IgD-negative memory B cell (primary cell): ENCODE data around the gene IREB2. TPM values are rescaled to one million over a fixed set of nuclear protein-coding genes. Genes with fewer than 3 reads are reported as not detected.

Experiments used
- H3K27ac Mint-ChIP-seq, 3 donors: one replicate each; pipeline ENCODE4 v1.8.0; 2020 to 2022; ENCODE audit warnings: mild to moderate bottlenecking in 3 of 3, mixed read lengths in 3 of 3, moderate library complexity in 1 of 3
- H3K27me3 Mint-ChIP-seq: one replicate; pipeline ENCODE4 v1.8.0; 2021; ENCODE audit warnings: mixed read lengths
- H3K36me3 Mint-ChIP-seq: one replicate; pipeline ENCODE4 v1.8.0; 2020; ENCODE audit warnings: mild to moderate bottlenecking, mixed read lengths
- H3K4me1 Mint-ChIP-seq, 3 donors: one replicate each; pipeline ENCODE4 v1.8.0; 2020 to 2022; ENCODE audit warnings: mixed read lengths in 3 of 3, mild to moderate bottlenecking in 1 of 3
- H3K4me3 Mint-ChIP-seq, 4 donors: one replicate each; pipeline ENCODE4 v1.8.0; 2020 to 2022; ENCODE audit warnings: mild to moderate bottlenecking in 4 of 4, mixed read lengths in 4 of 4, moderate library complexity in 3 of 4
- H3K9me3 Mint-ChIP-seq, 3 donors: one replicate each; pipeline ENCODE4 v1.8.0; 2020 to 2021; ENCODE audit warnings: mixed read lengths in 3 of 3, mild to moderate bottlenecking in 1 of 3
- polyA plus RNA-seq: library from polyadenylated mRNA; unstranded; fragments of 300-500 nt; fragmentation: Illumina TruSeq; gene quantifications from one replicate; pipeline ENCODE4 v1.2.3, GENCODE V29; 2021

Gene IREB2, protein sequence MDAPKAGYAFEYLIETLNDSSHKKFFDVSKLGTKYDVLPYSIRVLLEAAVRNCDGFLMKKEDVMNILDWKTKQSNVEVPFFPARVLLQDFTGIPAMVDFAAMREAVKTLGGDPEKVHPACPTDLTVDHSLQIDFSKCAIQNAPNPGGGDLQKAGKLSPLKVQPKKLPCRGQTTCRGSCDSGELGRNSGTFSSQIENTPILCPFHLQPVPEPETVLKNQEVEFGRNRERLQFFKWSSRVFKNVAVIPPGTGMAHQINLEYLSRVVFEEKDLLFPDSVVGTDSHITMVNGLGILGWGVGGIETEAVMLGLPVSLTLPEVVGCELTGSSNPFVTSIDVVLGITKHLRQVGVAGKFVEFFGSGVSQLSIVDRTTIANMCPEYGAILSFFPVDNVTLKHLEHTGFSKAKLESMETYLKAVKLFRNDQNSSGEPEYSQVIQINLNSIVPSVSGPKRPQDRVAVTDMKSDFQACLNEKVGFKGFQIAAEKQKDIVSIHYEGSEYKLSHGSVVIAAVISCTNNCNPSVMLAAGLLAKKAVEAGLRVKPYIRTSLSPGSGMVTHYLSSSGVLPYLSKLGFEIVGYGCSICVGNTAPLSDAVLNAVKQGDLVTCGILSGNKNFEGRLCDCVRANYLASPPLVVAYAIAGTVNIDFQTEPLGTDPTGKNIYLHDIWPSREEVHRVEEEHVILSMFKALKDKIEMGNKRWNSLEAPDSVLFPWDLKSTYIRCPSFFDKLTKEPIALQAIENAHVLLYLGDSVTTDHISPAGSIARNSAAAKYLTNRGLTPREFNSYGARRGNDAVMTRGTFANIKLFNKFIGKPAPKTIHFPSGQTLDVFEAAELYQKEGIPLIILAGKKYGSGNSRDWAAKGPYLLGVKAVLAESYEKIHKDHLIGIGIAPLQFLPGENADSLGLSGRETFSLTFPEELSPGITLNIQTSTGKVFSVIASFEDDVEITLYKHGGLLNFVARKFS
- polyA plus RNA-seq: 12.7 TPM

DNA sequence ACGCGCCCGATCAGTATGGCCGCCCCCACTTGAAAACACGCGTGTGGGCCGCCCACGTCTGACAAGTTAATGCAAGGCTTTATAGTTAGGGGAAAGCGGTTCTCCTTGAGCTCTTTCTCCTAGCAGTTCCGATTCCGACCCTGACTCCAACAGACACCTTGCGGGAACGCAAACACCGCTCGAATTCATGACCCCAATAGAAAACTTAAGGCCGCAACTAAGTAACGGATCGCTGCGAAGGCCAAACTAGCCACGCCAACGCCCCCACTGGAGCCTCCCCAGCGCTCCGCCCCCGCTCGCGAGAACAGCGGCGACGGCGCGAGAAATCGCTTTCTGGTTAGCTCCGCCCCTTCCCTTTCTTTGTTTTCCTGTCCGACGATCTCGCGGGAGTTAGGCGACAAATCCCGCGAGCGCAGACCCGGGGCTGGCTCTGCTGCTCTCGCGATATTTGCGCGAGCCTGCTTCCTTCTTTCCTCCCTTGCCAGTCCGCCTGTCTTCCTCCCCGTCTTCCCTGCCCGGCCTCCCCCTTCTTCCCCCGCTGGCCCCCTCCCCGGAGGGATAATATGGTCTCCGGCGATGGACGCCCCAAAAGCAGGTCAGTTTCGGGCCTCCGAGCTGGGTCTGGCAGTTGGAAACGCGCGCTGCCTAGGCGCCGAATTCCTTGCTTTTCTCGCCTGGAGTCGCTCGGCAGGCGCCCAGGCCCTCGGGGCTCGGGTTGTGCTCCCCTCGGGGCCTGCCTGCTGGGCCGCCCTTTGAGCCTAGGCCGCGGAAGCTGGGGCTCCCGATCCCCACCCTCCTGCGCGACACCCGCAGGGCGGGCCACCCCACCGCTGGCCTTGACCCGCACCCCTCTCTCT lies at the start of gene IREB2:
TSS of gene IREB2 (plus strand) at position 455 of the 857 bp plus-strand sequence. CDS start at position 577, 122 bp downstream.
- H3K9me3 Mint-ChIP-seq: peaks cover 0 to 3% (median 0%) of the 10 kb centered on the region in 3 donors
- peaks cover 7% of the 10 kb centered on the region for H3K36me3 Mint-ChIP-seq
- H3K4me3 Mint-ChIP-seq: peak within 1 kb of the TSS; percentile 98 to 100 (median 98)
- H3K27ac Mint-ChIP-seq: peak within 1 kb of the TSS; percentile 96 to 97 (median 97)
- H3K4me1 Mint-ChIP-seq: peaks cover 29 to 36% (median 31%) of the 10 kb centered on the region in 3 donors
- H3K27me3 Mint-ChIP-seq: peaks cover 4% of the 10 kb centered on the region

DNA sequence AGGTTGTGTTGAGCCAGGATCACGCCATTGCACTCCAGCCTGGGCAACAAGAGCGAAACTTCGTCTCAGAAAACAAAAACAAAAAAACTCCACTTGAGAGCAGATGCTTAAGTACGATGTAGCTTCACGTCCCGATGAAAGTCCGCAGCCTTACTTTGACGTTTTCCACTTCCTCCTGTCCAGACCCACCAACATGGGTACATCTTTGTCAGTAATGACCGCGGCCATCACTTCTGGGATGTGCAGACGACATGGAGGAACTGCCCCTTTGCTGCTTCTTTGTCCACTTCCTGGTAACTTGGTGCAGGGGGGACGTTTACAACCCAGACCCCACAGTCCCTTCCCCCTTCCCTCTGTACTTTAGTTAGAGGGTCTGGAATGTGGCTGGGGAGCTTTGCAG lies 49.2 kb upstream of the IREB2 start:
- Mint-ChIP-seq H3K36me3 (no peaks in the 10 kb centered on the region), H3K4me3 (no peak overlapping the region), H3K4me1 (no peaks in the 10 kb centered on the region), H3K9me3 (no peaks in the 10 kb centered on the region), H3K27ac (no peak overlapping the region), H3K27me3 (peaks cover 25% of the 10 kb centered on the region)

DNA sequence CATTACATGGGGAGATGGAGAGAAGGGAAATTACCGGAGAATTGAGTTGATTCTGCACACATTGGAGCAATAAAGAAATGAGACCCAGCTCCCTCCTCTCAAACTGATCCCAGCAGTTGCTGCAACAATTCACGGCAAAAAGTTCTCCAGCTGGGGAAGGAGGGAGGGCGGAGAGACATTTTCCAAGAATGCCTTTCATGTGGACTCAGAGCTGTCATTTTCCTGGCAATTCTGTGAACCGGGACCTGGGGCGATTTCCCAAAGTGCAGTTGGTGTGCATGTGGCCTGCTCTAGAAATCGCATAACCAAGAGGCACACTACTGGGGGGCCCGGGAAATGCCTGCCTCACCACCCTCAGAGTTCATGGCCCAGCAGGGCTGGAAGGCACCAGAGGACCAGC lies 48.7 kb upstream of the IREB2 start:
- Mint-ChIP-seq H3K4me1 (no peaks in the 10 kb centered on the region), H3K9me3 (no peaks in the 10 kb centered on the region), H3K4me3 (no peak overlapping the region), H3K27me3 (peaks cover 25% of the 10 kb centered on the region), H3K27ac (no peak overlapping the region), H3K36me3 (no peaks in the 10 kb centered on the region)

DNA sequence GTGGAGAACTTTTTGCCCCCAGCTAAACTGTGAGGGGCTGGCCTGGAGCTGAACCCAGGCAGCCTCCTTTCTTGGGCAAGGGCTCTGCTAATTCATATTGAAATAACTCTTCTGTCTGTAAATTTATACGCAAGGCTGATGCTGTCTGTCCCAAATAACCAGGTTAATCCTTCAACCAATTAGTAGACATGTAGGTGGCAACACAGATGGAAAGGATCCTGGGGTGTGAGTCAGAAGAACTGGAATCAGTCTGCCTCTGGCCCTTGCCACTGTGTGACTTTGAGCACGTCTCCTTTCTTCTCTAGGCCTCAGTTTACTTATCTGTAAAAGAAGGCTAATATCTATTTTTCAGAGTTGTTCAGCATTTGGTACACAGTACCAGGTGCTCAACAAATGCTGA lies 48.3 kb upstream of the IREB2 start:
- Mint-ChIP-seq H3K9me3 (no peaks in the 10 kb centered on the region), H3K36me3 (no peaks in the 10 kb centered on the region), H3K27me3 (peaks cover 23% of the 10 kb centered on the region), H3K4me3 (no peak overlapping the region), H3K27ac (no peak overlapping the region), H3K4me1 (no peaks in the 10 kb centered on the region)

DNA sequence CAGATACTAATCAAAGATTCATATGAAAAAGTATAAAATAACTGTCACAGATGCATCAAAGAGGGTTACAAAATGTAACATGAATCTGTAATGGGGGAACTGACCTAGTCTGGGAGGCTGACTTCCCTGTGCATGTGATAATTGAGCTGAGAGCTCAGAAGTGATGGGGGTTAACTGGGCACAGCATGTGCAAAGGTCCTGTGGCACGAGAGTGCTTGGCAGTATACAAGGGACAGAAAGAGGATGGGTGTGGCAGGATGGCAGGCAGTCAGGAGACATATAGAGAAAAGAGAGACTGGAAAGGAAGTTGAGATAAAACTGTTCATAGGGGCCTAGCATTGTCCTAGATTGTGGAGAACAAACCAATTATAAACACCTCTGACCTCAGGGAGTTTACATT lies 47.8 kb upstream of the IREB2 start:
- Mint-ChIP-seq H3K27ac (no peak overlapping the region), H3K4me3 (no peak overlapping the region), H3K9me3 (no peaks in the 10 kb centered on the region), H3K36me3 (no peaks in the 10 kb centered on the region), H3K4me1 (no peaks in the 10 kb centered on the region), H3K27me3 (peaks cover 18% of the 10 kb centered on the region)

DNA sequence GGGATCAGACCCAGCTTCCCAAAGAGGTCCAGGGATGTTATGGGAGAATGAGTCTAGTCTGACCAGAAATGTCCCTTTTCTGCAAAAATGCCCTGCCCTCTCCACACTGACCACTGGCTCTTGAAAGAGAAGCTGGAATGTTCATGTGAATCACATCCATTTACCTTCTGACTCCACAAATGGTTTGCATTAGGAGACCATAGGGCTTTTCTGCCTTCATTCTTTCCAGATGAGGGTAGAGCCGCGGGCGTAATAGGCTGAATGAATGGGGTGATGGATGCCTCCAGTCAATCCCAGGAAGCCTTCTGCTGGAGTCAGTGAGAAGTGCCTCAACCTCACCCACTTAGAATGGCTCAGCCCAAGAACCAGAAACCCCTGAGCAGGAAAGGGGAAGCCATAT lies 47.2 kb upstream of the IREB2 start:
- no peaks in the 10 kb centered on the region for H3K4me1 Mint-ChIP-seq
- peaks cover 14% of the 10 kb centered on the region for H3K27me3 Mint-ChIP-seq
- no peaks in the 10 kb centered on the region for H3K36me3 Mint-ChIP-seq
- no peak overlapping the region for H3K27ac Mint-ChIP-seq
- H3K4me3 Mint-ChIP-seq: no peak overlapping the region
- H3K9me3 Mint-ChIP-seq: no peaks in the 10 kb centered on the region

DNA sequence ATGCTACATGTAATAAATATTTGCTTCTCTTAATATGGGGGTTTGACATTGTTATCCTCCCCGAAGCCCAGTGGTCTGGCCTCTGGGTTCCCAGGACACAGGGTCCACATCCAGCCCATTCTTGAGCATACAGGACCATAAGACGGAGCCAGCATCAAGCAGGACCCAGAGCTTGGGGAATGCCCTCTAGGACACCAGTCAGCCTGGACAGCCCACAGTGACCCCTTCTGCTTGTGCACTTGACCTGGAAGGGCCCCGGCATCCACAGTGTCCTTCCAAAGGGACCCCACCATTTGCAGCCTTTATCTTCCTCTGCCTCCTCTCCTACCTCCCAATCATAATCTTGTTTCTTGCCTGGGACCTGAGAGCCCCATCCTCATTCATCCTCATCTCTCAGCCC lies 46.2 kb upstream of the IREB2 start:
- Mint-ChIP-seq H3K4me3 (no peak overlapping the region), H3K9me3 (no peaks in the 10 kb centered on the region), H3K27me3 (peaks cover 6% of the 10 kb centered on the region), H3K4me1 (no peaks in the 10 kb centered on the region), H3K36me3 (no peaks in the 10 kb centered on the region), H3K27ac (no peak overlapping the region)

DNA sequence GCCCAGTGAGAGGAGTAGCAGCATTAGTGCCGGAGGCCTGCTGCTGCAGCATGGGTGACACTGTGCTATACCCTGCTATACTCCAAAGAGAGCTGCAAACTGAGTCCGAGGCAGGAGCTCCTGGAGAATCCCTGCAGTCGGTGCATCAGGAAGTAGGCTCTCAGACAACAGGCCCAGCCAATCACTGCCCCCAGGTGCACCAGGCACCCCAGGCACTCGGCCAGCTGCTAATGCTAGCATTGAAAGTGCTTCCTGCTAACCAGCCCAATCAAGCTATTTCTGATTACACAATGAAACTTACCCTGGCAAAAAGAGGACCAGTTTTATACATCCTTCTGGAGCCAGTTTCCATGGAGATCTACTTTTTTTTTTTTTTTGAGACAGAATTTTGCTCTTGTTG lies 45.6 kb upstream of the IREB2 start:
- Mint-ChIP-seq H3K4me3 (no peak overlapping the region), H3K36me3 (no peaks in the 10 kb centered on the region), H3K27ac (no peak overlapping the region), H3K9me3 (no peaks in the 10 kb centered on the region), H3K4me1 (no peaks in the 10 kb centered on the region), H3K27me3 (peaks cover 4% of the 10 kb centered on the region)

DNA sequence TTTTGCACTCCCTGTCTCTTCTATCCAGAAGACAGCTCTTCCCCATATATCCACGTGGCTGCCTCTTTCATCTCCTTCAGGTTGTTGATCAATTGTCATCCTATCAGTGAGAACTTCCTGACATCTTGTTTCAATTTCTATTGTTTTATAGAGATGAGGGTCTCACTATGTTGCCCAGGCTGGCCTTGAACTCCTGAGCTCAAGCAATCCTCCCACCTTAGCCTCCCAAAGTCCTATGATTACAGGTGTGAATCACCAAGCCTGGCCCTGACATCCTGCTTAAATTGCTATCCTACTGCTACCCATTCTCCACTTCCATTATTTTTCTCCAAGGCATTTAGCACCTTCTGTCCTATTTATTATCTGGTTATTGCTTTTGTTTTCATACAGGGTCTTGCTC lies 44.9 kb upstream of the IREB2 start:
- Mint-ChIP-seq H3K9me3 (no peaks in the 10 kb centered on the region), H3K27me3 (peaks cover 4% of the 10 kb centered on the region), H3K4me1 (no peaks in the 10 kb centered on the region), H3K36me3 (no peaks in the 10 kb centered on the region), H3K27ac (no peak overlapping the region), H3K4me3 (no peak overlapping the region)

DNA sequence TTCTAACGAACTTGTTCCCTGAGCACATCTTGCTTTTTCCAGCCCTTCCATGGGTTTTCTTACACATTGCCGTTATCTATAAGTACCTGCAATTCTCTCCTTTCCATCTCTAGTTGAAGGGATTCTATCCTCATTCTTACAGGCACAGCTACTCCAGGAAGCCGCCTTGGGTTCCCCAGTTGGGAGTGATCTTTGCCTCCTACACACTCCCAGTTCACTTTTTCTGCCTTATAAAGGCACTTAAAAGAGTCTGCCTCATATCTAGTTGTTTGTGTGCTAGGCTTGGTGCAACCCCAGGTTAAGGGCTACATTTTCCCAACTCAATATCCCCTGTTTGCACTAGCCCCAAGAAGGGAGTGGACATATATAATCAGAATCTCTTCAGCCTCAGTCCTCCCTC lies 44.0 kb upstream of the IREB2 start:
- no peaks in the 10 kb centered on the region for H3K36me3 Mint-ChIP-seq
- no peaks in the 10 kb centered on the region for H3K9me3 Mint-ChIP-seq
- peaks cover 4% of the 10 kb centered on the region for H3K27me3 Mint-ChIP-seq
- no peaks in the 10 kb centered on the region for H3K4me1 Mint-ChIP-seq
- no peak overlapping the region for H3K27ac Mint-ChIP-seq
- H3K4me3 Mint-ChIP-seq: no peak overlapping the region

DNA sequence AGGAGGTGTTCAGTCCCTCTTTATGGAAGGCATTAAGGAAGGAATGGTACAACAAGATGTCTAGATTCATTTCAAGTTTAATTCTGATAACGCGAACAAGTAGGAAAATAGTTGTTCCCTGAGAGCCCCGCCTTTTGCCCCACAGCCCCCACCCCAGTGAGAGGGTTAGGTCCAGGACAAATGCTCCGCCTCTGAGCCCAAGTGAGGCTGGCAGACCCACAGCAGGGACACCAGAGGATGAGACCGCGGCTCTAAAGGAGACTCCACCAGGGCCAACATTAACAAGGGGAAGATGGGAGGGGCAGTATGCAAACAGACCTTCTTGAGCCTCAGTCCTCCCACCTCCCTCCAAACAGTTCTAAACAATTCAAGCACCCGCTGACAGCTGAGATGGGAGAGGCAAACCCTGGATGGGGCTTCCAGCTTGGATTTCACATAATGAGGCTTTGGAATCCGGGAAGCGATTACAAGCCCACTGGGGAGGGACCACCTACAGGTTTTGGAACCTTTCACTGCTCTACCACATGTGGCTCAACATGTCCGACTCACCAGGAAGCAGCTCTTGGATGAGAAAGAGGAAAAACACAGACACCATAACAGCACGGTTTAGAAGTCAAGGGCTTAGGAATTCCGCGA lies 42.9 kb upstream of the IREB2 start:
- Mint-ChIP-seq H3K27me3 (peaks cover 4% of the 10 kb centered on the region), H3K36me3 (no peaks in the 10 kb centered on the region), H3K9me3 (no peaks in the 10 kb centered on the region), H3K27ac (no peak overlapping the region), H3K4me1 (no peaks in the 10 kb centered on the region), H3K4me3 (no peak overlapping the region)

DNA sequence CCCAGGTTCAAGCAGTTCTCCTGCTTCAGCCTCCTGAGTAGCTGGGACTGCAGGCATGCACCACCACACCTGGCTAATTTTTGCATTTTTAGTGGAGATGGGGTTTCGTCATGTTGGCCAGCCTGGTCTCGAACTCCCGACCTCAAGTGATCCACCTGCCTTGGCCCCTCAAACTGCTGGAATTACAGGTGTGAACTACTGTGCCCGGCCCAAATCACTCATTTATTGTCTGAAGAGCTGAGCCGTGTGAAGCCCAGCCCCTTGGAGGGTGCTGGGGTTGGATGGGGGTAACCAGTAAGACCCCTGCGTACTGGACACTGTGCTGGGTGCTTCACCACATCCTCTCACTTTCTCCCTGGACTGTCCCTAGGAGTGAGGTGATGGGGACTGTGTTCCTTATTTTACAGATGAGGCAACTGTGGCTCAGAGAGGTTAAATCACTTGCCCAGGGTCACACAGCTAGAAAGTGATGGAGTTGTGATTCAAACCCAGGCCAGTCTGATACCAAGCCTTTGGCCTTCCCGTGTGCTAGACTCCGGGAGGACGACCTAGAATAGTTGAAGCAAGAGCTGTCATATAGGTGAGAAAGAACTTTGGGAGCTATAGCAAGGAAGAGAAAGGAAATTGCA lies 41.7 kb upstream of the IREB2 start:
- H3K27ac Mint-ChIP-seq: no peak overlapping the region
- no peaks in the 10 kb centered on the region for H3K9me3 Mint-ChIP-seq
- peaks cover 4% of the 10 kb centered on the region for H3K27me3 Mint-ChIP-seq
- no peaks in the 10 kb centered on the region for H3K36me3 Mint-ChIP-seq
- no peaks in the 10 kb centered on the region for H3K4me1 Mint-ChIP-seq
- no peak overlapping the region for H3K4me3 Mint-ChIP-seq

DNA sequence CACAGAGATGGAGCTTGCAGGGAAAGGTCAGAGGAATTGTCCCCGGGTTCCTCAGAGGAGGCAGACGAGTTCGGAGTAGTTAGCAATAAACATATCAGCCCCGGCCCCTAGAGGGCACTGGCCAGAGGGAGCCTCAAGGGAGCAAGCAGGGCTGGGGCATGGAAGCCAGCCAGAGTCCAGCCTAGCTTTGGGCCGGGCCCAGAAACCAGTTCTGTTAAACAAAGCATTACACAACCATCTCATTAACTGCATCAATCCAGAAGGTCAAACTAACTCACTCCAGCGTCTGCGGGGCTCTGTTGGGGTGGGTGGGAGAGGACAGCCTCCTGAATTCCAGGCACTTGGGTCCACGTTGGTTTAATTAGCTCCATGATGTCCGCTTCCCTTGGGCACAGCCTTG lies 41.0 kb upstream of the IREB2 start:
- no peak overlapping the region for H3K27ac Mint-ChIP-seq
- H3K4me1 Mint-ChIP-seq: no peaks in the 10 kb centered on the region
- H3K9me3 Mint-ChIP-seq: no peaks in the 10 kb centered on the region

DNA sequence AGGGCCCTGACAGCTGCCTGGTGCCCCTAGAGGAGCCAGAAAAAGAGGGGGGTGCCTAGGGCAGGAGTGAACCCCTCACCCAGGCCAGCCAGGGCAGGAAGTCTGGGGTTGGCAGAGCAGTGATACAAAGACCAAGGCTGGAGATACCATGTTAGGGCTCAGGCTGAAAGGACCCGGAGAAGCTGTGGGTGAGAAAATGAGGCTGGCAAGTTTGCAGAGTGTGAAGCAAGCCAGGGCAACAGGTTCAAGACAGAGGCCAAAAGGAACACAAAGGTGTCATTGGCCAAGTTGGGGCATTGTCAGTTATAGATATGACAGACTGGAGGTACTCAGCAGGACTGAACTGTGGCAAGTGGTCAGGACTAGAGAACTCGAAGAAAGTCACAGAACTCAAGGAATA lies 40.6 kb upstream of the IREB2 start:
- H3K4me1 Mint-ChIP-seq: no peaks in the 10 kb centered on the region
- H3K27ac Mint-ChIP-seq: no peak overlapping the region
- H3K4me3 Mint-ChIP-seq: no peak overlapping the region
- H3K27me3 Mint-ChIP-seq: peaks cover 1% of the 10 kb centered on the region
- H3K36me3 Mint-ChIP-seq: no peaks in the 10 kb centered on the region
- no peaks in the 10 kb centered on the region for H3K9me3 Mint-ChIP-seq

More for the DNA sequence above, 41.0 kb upstream of the IREB2 start:
- H3K36me3 Mint-ChIP-seq: no peaks in the 10 kb centered on the region
- H3K4me3 Mint-ChIP-seq: no peak overlapping the region
- peaks cover 2% of the 10 kb centered on the region for H3K27me3 Mint-ChIP-seq
